Right kidney (tissue), 1 donor: Measurements from ENCODE around the gene GBE1.

Experiments
- DNase-seq: peaks from one replicate; pipeline ENCODE4 v3.0.0-alpha.2; 2016

GBE1 gene

GRCh38 chr3:81622395-81622794 lies 139.1 kb downstream of the GBE1 start:
- DNase-seq, result no peak

- no peak for DNase-seq
These were observed 140.2 kb downstream of the GBE1 start for GRCh38 chr3:81621277-81621676.

- DNase-seq, result no peak
These were observed 140.6 kb downstream of the GBE1 start for GRCh38 chr3:81620849-81621248.

GRCh38 chr3:81612768-81613167 lies 148.7 kb downstream of the GBE1 start:
- no peak for DNase-seq

GRCh38 chr3:81602781-81603180 lies 158.7 kb downstream of the GBE1 start:
- no peak for DNase-seq

GRCh38 chr3:81601707-81602305 lies 159.6 kb downstream of the GBE1 start:
- no peak for DNase-seq

GRCh38 chr3:81592101-81592500 lies 169.3 kb downstream of the GBE1 start:
- DNase-seq, result no peak

- DNase-seq, result no peak
These were observed 175.5 kb downstream of the GBE1 start for GRCh38 chr3:81585937-81586336.

- no peak for DNase-seq
These were observed 176.4 kb downstream of the GBE1 start for GRCh38 chr3:81585056-81585455.

GRCh38 chr3:81581966-81582599 lies 179.4 kb downstream of the GBE1 start:
- no peak for DNase-seq

- no peak for DNase-seq
These were observed 181.1 kb downstream of the GBE1 start for GRCh38 chr3:81580355-81580754.

- no peak for DNase-seq
These were observed 181.7 kb downstream of the GBE1 start for GRCh38 chr3:81579744-81580143.

- no peak for DNase-seq
These were observed 189.2 kb downstream of the GBE1 start for GRCh38 chr3:81572201-81572756.

GRCh38 chr3:81568378-81568777 lies 193.1 kb downstream of the GBE1 start:
- no peak for DNase-seq

- DNase-seq, result no peak
These were observed 196.4 kb downstream of the GBE1 start for GRCh38 chr3:81565041-81565440.

- no peak for DNase-seq
These were observed 203.3 kb downstream of the GBE1 start for GRCh38 chr3:81558106-81558505.

- DNase-seq, result no peak
These were observed 206.6 kb downstream of the GBE1 start for GRCh38 chr3:81554801-81555200.

GRCh38 chr3:81554388-81554787 lies 207.1 kb downstream of the GBE1 start:
- DNase-seq, result no peak

GRCh38 chr3:81550415-81550814 lies 211.0 kb downstream of the GBE1 start:
- DNase-seq, result no peak

GRCh38 chr3:81549831-81550230 lies 211.6 kb downstream of the GBE1 start:
- DNase-seq, result no peak

- DNase-seq, result no peak
These were observed 212.1 kb downstream of the GBE1 start for GRCh38 chr3:81549388-81549787.

GRCh38 chr3:81545572-81545971 lies 215.9 kb downstream of the GBE1 start:
- no peak for DNase-seq

- DNase-seq, result no peak
These were observed 217.1 kb downstream of the GBE1 start for GRCh38 chr3:81544385-81544784.

GRCh38 chr3:81540787-81541186 lies 220.7 kb downstream of the GBE1 start:
- no peak for DNase-seq
